ENCODE measurements around the gene SDR42E2.

GRCh38 chr16:22225060-22225459, 62.8 kb downstream of the SDR42E2 start:
- no peak for TF ChIP-seq CTCF (IDR thresholded peaks at IDR 0.05)
- TF ChIP-seq POLR2A (IDR thresholded peaks at IDR 0.05), result no peak
